Loucy (cell line): Measurements from ENCODE around the gene DENND5B.
"Not testable (repeated sequence)": the region's sequence is repeated elsewhere in the genome, so short reads cannot be mapped to it uniquely, and the experiment has no call there.

Experiments
- H2AFZ ChIP-seq: fragments of 200-600 bp; sonication (generic); 2 replicates; pipeline ENCODE4 v1.6.0; 2016; ENCODE audit warnings: antibody characterized with exemption, mild to moderate bottlenecking, low read length, moderate library complexity
- H3F3A ChIP-seq: fragments of 200-600 bp; 2 replicates; pipeline ENCODE4 v1.6.0; 2016; ENCODE audit warnings: antibody characterized with exemption, low read depth, mild to moderate bottlenecking
- H3K27me3 ChIP-seq: fragments of 200-600 bp; sonication (generic); 2 replicates; pipeline ENCODE4 v1.6.1; 2014; ENCODE audit warnings: low read length, mild to moderate bottlenecking; ENCODE audit not compliant: insufficient read depth, poor library complexity, severe bottlenecking
- H3K36me3 ChIP-seq: fragments of 200-600 bp; sonication (generic); 2 replicates; pipeline ENCODE4 v1.6.1; 2016; ENCODE audit warnings: low read length; ENCODE audit not compliant: insufficient read depth
- H3K4me1 ChIP-seq: fragments of 200-600 bp; sonication (generic); 2 replicates; pipeline ENCODE4 v1.5.1; 2014; ENCODE audit warnings: low read length, mild to moderate bottlenecking; ENCODE audit not compliant: insufficient read depth, poor library complexity, severe bottlenecking
- H3K4me2 ChIP-seq: fragments of 200-600 bp; sonication (generic); 2 replicates; pipeline ENCODE4 v1.6.0; 2014; ENCODE audit warnings: antibody characterized with exemption, low read length, low read depth, mild to moderate bottlenecking; ENCODE audit not compliant: poor library complexity, severe bottlenecking
- H3K4me3 ChIP-seq: fragments of 200-600 bp; sonication (generic); 2 replicates; pipeline ENCODE4 v1.5.1; 2014; ENCODE audit warnings: low read length, mild to moderate bottlenecking, mixed read lengths; ENCODE audit not compliant: poor library complexity, severe bottlenecking
- H3K79me2 ChIP-seq: fragments of 200-600 bp; sonication (generic); 2 replicates; pipeline ENCODE4 v1.6.1; 2014; ENCODE audit warnings: low read length; ENCODE audit not compliant: insufficient read depth
- H3K9ac ChIP-seq: fragments of 200-600 bp; sonication (generic); 2 replicates; pipeline ENCODE4 v1.6.0; 2014; ENCODE audit warnings: mild to moderate bottlenecking, low read depth, low read length, moderate library complexity; ENCODE audit not compliant: poor library complexity, severe bottlenecking
- H3K9me2 ChIP-seq: fragments of 200-600 bp; sonication (generic); replicated peaks from 2 replicates; pipeline ENCODE4 v1.6.1; 2016; ENCODE audit warnings: low read depth, low read length, mixed read lengths
- H3K9me3 ChIP-seq: fragments of 200-600 bp; sonication (generic); 2 replicates; pipeline ENCODE4 v1.6.1; 2014; ENCODE audit warnings: mild to moderate bottlenecking, antibody characterized with exemption, low read length, low read depth; ENCODE audit not compliant: insufficient read depth
- H4K20me1 ChIP-seq: fragments of 200-600 bp; sonication (generic); 2 replicates; pipeline ENCODE4 v1.6.0; 2014; ENCODE audit warnings: antibody characterized with exemption, low read length, mild to moderate bottlenecking; ENCODE audit not compliant: insufficient read depth, poor library complexity, severe bottlenecking
- EZH2phosphoT487 ChIP-seq: fragments of 200-600 bp; IDR thresholded peaks from 2 replicates; pipeline ENCODE4 v1.6.1; 2018; ENCODE audit warnings: antibody characterized with exemption, mild to moderate bottlenecking, moderate library complexity, borderline replicate concordance
- TF ChIP-seq, protein P1 (sequence below): fragments of 200-600 bp; sonication (generic); conservative IDR thresholded peaks from 2 replicates; pipeline ENCODE4 v1.5.1; 2014; ENCODE audit warnings: mild to moderate bottlenecking, antibody characterized with exemption, low read length

DENND5B gene

DNA sequence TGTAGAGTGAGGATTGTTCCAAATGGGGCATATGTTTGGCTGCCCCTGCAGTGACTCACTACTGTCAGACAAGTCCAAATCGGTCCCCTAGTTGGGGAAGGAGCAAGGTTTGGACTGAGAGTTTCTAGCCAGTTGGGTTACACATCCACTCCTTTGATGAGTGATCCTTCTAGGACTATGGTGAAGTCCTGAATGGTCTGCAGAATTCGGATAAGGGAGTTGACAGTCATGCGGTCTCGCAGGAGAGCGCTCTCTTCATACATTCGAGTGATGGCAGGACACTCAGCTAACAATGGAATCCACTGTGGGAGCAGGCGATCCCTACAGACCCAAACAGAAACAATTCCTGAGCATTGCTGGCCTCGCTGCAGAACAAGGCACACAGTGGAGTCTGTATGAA is 203.5 kb downstream of the DENND5B start:
- no peaks in the 10 kb centered on the region for H3K9me3 ChIP-seq
- no peak overlapping the region for H3K9ac ChIP-seq
- H3F3A ChIP-seq, result no peaks in the 10 kb centered on the region
- H3K27me3 ChIP-seq, result no peaks in the 10 kb centered on the region
- H4K20me1 ChIP-seq, result no peaks in the 10 kb centered on the region
- no peak for TF ChIP-seq EZH2phosphoT487
- TF ChIP-seq, protein P1, sequence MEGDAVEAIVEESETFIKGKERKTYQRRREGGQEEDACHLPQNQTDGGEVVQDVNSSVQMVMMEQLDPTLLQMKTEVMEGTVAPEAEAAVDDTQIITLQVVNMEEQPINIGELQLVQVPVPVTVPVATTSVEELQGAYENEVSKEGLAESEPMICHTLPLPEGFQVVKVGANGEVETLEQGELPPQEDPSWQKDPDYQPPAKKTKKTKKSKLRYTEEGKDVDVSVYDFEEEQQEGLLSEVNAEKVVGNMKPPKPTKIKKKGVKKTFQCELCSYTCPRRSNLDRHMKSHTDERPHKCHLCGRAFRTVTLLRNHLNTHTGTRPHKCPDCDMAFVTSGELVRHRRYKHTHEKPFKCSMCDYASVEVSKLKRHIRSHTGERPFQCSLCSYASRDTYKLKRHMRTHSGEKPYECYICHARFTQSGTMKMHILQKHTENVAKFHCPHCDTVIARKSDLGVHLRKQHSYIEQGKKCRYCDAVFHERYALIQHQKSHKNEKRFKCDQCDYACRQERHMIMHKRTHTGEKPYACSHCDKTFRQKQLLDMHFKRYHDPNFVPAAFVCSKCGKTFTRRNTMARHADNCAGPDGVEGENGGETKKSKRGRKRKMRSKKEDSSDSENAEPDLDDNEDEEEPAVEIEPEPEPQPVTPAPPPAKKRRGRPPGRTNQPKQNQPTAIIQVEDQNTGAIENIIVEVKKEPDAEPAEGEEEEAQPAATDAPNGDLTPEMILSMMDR, result no peak
- no peak overlapping the region for H3K4me3 ChIP-seq
- no peak overlapping the region for H2AFZ ChIP-seq
- no peaks in the 10 kb centered on the region for H3K36me3 ChIP-seq
- no peaks in the 10 kb centered on the region for H3K4me1 ChIP-seq
- H3K79me2 ChIP-seq, result no peaks in the 10 kb centered on the region
- H3K4me2 ChIP-seq, result no peak overlapping the region
- H3K9me2 ChIP-seq, result no peaks in the 10 kb centered on the region

DNA sequence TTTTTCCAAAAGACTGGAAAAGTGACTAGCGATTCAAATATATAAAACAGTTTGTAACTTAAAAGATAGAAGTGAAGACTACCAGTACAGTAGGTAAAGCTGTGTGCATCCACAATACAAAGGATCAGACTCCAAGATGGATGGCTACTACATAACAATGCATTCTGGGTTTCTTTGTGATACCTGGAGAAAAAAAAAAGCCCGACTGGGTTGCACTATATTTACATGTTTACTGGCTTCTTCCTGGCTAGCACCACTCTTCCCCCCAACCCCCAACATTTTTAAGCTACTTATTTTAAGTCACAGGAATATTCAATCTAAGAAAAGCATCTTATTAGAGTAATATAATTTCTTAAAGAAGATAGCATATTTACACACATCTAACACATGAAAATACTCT is 203.9 kb downstream of the DENND5B start:
- no peaks in the 10 kb centered on the region for H3K9me2 ChIP-seq
- H3K79me2 ChIP-seq, result no peaks in the 10 kb centered on the region
- H3K27me3 ChIP-seq, result no peaks in the 10 kb centered on the region
- no peak overlapping the region for H3K9ac ChIP-seq
- H3K9me3 ChIP-seq, result no peaks in the 10 kb centered on the region
- no peaks in the 10 kb centered on the region for H3F3A ChIP-seq
- no peak overlapping the region for H3K4me3 ChIP-seq
- TF ChIP-seq, protein P1, result no peak
- no peak for TF ChIP-seq EZH2phosphoT487
- H4K20me1 ChIP-seq, result no peaks in the 10 kb centered on the region
- H3K36me3 ChIP-seq, result no peaks in the 10 kb centered on the region
- H3K4me1 ChIP-seq, result no peaks in the 10 kb centered on the region
- H2AFZ ChIP-seq, result no peak overlapping the region
- H3K4me2 ChIP-seq, result no peak overlapping the region

DNA sequence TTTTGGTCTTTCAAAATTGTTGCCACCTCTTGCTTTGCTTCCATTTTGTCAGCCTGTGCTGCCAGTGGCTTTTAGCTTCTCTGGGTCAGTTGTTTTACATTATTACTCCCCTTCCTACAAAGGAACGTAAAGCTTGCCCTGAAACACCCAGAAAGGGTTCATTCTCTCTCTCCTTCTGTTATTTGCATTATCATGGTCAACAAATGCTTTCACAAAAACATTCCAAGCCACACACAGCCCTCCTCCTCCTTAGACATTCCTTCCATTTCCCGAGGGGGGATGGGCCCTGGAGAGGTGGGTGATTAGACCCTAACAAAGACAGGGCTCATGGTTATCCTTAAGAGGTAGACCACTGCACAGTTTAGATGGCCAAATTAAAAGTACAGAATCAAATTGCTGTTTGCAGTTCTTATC is 204.6 kb downstream of the DENND5B start:
- Histone ChIP-seq H3F3A (no peaks in the 10 kb centered on the region), H3K9ac (no peak overlapping the region), H3K4me1 (no peaks in the 10 kb centered on the region), H3K79me2 (no peaks in the 10 kb centered on the region), H3K27me3 (no peaks in the 10 kb centered on the region), H3K4me3 (no peak overlapping the region), H3K9me3 (no peaks in the 10 kb centered on the region), H3K36me3 (no peaks in the 10 kb centered on the region), H3K4me2 (no peak overlapping the region), H3K9me2 (no peaks in the 10 kb centered on the region), H4K20me1 (no peaks in the 10 kb centered on the region), H2AFZ (no peak overlapping the region)
- TF ChIP-seq, protein P1, result no peak
- no peak for TF ChIP-seq EZH2phosphoT487

DNA sequence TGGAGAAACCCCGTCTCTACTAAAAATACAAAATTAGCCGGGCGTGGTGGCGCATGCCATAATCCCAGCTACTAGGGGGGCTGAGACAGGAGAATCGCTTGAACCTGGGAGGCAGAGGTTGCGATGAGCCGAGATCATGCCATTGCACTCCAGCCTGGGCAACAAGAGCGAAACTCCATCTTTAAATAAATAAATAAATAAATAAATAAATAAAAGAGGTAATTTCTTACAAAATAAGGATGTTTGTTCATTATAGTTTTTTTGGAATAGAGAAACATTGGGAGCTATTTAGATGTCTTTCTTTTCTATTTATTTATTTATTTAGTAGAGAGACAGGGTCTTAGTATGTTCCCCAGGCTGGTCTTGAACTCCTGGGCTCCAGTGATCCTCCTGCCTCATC is 213.7 kb downstream of the DENND5B start:
- H3F3A ChIP-seq, H2AFZ ChIP-seq, H3K79me2 ChIP-seq, H3K4me3 ChIP-seq, H4K20me1 ChIP-seq, H3K27me3 ChIP-seq, H3K9me3 ChIP-seq, H3K4me2 ChIP-seq, H3K9me2 ChIP-seq, H3K36me3 ChIP-seq, H3K4me1 ChIP-seq, H3K9ac ChIP-seq: not testable (repeated sequence)

DNA sequence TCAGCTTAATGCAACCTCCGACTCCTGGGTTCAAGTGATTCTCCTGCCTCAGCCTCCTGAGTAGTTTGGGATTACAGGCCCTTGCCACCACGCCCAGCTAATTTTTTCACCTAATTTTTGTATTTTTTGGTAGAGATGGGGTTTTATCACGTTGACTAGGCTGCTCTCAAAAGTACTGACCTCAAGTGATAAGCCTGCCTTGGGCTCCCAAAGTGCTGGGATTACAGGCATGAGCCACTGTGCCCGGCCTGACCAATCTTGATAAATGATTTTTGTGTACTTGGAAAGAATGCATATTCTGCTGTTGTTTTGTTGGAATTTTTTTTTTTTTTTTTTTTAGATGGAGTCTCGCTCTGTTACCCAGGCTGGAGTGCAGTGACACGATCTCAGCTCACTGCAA is 215.5 kb downstream of the DENND5B start:
- not testable (repeated sequence) for H3K9me2 ChIP-seq, H3K4me3 ChIP-seq, H3K79me2 ChIP-seq, H4K20me1 ChIP-seq, H3K36me3 ChIP-seq, H3K9ac ChIP-seq, H2AFZ ChIP-seq, H3K27me3 ChIP-seq, H3F3A ChIP-seq, H3K9me3 ChIP-seq, H3K4me2 ChIP-seq, H3K4me1 ChIP-seq
